ENCODE measurements around the gene CBLB. TPM values are rescaled to one million over a fixed set of nuclear protein-coding genes. Genes with fewer than 3 reads are reported as not detected.
A peak's percentile ranks its signal among the peaks of the same experiment; 100 is the strongest.

CBLB gene
- total RNA-seq, 6 experiments from 2014 or later: 17.6 to 22.6 (median 20.6) TPM

- no peaks in the 10 kb centered on the region for H3K9me3 Mint-ChIP-seq
- H3K36me3 Mint-ChIP-seq (ENCODE audit: low read depth): no peaks in the 10 kb centered on the region
Measured at GRCh38 chr3:105885256-105885655, 16.4 kb upstream of the CBLB start.

GRCh38 chr3:105883798-105884377 lies 15.1 kb upstream of the CBLB start:
- H3K27ac Mint-ChIP-seq: no peak overlapping the region; the same call in 1 of the 2 replicates
- TF ChIP-seq, protein P1, sequence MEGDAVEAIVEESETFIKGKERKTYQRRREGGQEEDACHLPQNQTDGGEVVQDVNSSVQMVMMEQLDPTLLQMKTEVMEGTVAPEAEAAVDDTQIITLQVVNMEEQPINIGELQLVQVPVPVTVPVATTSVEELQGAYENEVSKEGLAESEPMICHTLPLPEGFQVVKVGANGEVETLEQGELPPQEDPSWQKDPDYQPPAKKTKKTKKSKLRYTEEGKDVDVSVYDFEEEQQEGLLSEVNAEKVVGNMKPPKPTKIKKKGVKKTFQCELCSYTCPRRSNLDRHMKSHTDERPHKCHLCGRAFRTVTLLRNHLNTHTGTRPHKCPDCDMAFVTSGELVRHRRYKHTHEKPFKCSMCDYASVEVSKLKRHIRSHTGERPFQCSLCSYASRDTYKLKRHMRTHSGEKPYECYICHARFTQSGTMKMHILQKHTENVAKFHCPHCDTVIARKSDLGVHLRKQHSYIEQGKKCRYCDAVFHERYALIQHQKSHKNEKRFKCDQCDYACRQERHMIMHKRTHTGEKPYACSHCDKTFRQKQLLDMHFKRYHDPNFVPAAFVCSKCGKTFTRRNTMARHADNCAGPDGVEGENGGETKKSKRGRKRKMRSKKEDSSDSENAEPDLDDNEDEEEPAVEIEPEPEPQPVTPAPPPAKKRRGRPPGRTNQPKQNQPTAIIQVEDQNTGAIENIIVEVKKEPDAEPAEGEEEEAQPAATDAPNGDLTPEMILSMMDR (IDR thresholded peaks at IDR 0.05): no peak
- DNase-seq: peak; percentile 27

More at GRCh38 chr3:105885256-105885655, 16.4 kb upstream of the CBLB start:
- Mint-ChIP-seq H3K4me1 (ENCODE audit: low read depth) (peaks cover 8% of the 10 kb centered on the region), H3K4me3 (no peak overlapping the region), H3K27me3 (ENCODE audit: insufficient read depth) (no peaks in the 10 kb centered on the region; the same call in 1 of the 2 replicates), H3K27ac (no peak overlapping the region)
- DNase-seq: no peak
- TF ChIP-seq, protein P1 (IDR thresholded peaks at IDR 0.05): no peak

DNA sequence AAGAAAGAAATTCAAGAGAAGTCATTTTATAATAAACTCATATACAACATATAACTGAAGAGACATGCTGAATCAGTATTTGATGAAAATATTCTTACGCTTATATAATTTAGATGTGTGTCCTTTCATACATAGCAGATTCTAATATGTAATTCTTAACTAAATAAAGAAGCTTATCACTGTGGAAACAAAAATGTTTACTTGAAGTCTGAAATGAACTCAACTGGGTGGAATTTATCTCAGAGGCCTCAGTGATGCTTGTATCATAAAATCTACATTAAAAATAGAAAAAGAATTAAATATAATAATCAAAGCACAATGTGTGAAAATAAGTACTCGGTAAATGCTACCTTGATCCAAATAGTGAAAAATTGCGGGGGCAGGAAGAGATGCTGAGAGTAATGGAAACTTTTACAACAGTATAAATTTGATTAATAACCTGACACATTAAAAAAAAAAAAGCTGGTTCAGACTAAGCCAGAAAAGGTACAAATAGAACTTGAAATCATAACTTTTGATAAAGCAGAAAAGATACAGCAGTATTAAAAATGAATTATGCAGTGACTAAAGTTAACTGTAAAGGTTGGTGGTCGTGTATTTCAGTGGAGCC lies 12.0 kb upstream of the CBLB start:
- DNase-seq: no peak
- no peak overlapping the region for H3K4me3 Mint-ChIP-seq
- no peaks in the 10 kb centered on the region; the same call in 1 of the 2 replicates for H3K27me3 Mint-ChIP-seq (ENCODE audit: insufficient read depth)
- TF ChIP-seq, protein P1 (IDR thresholded peaks at IDR 0.05): no peak
- peaks cover 35% of the 10 kb centered on the region for H3K4me1 Mint-ChIP-seq (ENCODE audit: low read depth)
- no peak overlapping the region for H3K27ac Mint-ChIP-seq
- no peaks in the 10 kb centered on the region for H3K36me3 Mint-ChIP-seq (ENCODE audit: low read depth)
- no peaks in the 10 kb centered on the region for H3K9me3 Mint-ChIP-seq

More at GRCh38 chr3:105883798-105884377, 15.1 kb upstream of the CBLB start:
- H3K36me3 Mint-ChIP-seq (ENCODE audit: low read depth): no peaks in the 10 kb centered on the region
- no peaks in the 10 kb centered on the region; the same call in 1 of the 2 replicates for H3K27me3 Mint-ChIP-seq (ENCODE audit: insufficient read depth)
- no peaks in the 10 kb centered on the region for H3K9me3 Mint-ChIP-seq
- H3K4me3 Mint-ChIP-seq: no peak overlapping the region; the same call in 1 of the 2 replicates
- peaks cover 8% of the 10 kb centered on the region for H3K4me1 Mint-ChIP-seq (ENCODE audit: low read depth)

DNA sequence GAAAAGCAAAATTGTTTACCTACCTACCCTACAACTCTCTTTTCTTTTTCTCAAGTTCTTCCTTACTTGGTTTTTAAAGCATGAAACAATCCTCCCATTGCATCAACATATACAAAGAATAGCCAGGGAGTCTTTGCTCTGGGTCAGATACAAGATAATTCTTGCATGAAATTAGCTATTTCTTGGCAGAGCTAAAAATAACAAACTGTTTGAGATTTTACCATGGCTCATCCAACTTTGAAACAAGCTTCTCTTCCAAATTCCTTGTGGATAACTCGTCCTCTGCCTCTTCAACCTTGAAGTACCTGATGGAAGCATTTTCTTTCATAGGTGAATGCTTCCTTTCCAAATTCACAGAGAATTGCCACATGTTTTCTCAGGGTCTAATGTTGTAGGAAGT lies 9.2 kb upstream of the CBLB start:
- H3K4me3 Mint-ChIP-seq: no peak overlapping the region
- H3K27me3 Mint-ChIP-seq (ENCODE audit: insufficient read depth): no peaks in the 10 kb centered on the region
- DNase-seq: peak; percentile 12
- H3K9me3 Mint-ChIP-seq: no peaks in the 10 kb centered on the region
- TF ChIP-seq, protein P1 (IDR thresholded peaks at IDR 0.05): no peak
- peaks cover 27% of the 10 kb centered on the region for H3K4me1 Mint-ChIP-seq (ENCODE audit: low read depth)
- no peak overlapping the region for H3K27ac Mint-ChIP-seq
- no peaks in the 10 kb centered on the region for H3K36me3 Mint-ChIP-seq (ENCODE audit: low read depth)

DNA sequence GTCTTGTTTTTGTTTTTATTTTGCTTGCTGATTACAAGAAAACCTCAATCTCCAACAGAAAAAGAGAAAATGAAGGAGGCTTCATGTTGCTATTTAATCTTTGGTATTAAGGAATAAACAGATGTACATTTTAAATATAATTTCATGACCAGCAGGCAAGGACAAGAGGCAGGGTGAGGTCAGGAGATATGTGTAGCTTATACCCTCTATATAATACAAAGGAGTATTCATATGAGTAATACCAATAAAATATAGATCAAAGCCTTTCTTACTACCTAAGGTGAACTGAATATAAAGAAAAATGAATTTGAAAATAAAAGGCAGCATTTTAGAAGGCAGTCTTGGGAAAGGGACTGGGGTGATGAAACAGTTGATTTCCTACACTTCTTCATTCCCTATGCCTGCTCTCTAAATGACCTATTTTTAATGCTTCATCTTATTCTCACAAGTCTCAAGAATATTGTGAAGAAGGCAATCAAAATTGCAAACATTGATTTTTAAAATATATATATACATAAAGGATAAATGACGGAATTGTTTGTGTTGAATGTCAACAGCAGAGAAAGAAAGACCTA lies 8.6 kb upstream of the CBLB start:
- no peak overlapping the region for H3K27ac Mint-ChIP-seq
- no peak overlapping the region for H3K4me3 Mint-ChIP-seq
- H3K27me3 Mint-ChIP-seq (ENCODE audit: insufficient read depth): no peaks in the 10 kb centered on the region
- DNase-seq: no peak
- peaks cover 27% of the 10 kb centered on the region for H3K4me1 Mint-ChIP-seq (ENCODE audit: low read depth)
- no peaks in the 10 kb centered on the region for H3K36me3 Mint-ChIP-seq (ENCODE audit: low read depth)
- no peaks in the 10 kb centered on the region for H3K9me3 Mint-ChIP-seq
- TF ChIP-seq, protein P1 (IDR thresholded peaks at IDR 0.05): no peak
